Neural cell (in vitro differentiated cells): ENCODE results near the gene CFAP210. TPM values are rescaled to one million over a fixed set of nuclear protein-coding genes. Genes with fewer than 3 reads are reported as not detected.

ENCODE experiments used
- H2AFZ ChIP-seq: fragments of 200-600, 300-800 bp; sonication (generic), shearing (Covaris generic); 2 replicates; pipeline ENCODE4 v1.6.0; 2014; ENCODE audit warnings: low read depth, mild to moderate bottlenecking, antibody characterized with exemption, low read length, moderate library complexity
- H3F3A ChIP-seq: fragments of 200-600 bp; shearing (Covaris generic); 2 replicates; pipeline ENCODE4 v1.6.1; 2016; ENCODE audit warnings: mild to moderate bottlenecking, moderate library complexity, mixed read lengths, antibody characterized with exemption, low read length; ENCODE audit not compliant: insufficient read depth, poor library complexity, severe bottlenecking
- H3K27ac ChIP-seq: fragments of 200-600, 300-800 bp; sonication (generic), shearing (Covaris generic); 2 replicates; pipeline ENCODE4 v1.5.1; 2014; ENCODE audit warnings: mild to moderate bottlenecking, low read length, moderate library complexity
- H3K27me3 ChIP-seq: fragments of 300-800, 200-600 bp; sonication (generic), shearing (Covaris generic); 2 replicates; pipeline ENCODE4 v1.6.0; 2014; ENCODE audit warnings: mild to moderate bottlenecking, low read depth, low read length, moderate library complexity; ENCODE audit not compliant: insufficient read depth
- H3K36me3 ChIP-seq: fragments of 300-800, 200-600 bp; sonication (generic), shearing (Covaris generic); 2 replicates; pipeline ENCODE4 v1.5.1; 2014; ENCODE audit warnings: mild to moderate bottlenecking, antibody characterized with exemption, low read length, moderate library complexity; ENCODE audit not compliant: insufficient read depth
- H3K4me2 ChIP-seq: fragments of 300-800, 200-600 bp; sonication (generic), shearing (Covaris generic); 2 replicates; pipeline ENCODE4 v1.6.0; 2014; ENCODE audit warnings: mild to moderate bottlenecking, low read length
- H3K4me3 ChIP-seq: fragments of 300-800, 200-600 bp; sonication (generic), shearing (Covaris generic); 2 replicates; pipeline ENCODE4 v1.5.1; 2014; ENCODE audit warnings: mild to moderate bottlenecking, low read length, moderate library complexity
- H3K79me2 ChIP-seq: fragments of 200-600 bp; shearing (Covaris generic); replicated peaks from 2 replicates; pipeline ENCODE4 v1.6.0; 2014; ENCODE audit warnings: mild to moderate bottlenecking, low read length, moderate library complexity; ENCODE audit not compliant: insufficient read depth
- H3K9ac ChIP-seq: fragments of 300-800, 200-600 bp; sonication (generic), shearing (Covaris generic); 2 replicates; pipeline ENCODE4 v1.6.1; 2016; ENCODE audit warnings: mild to moderate bottlenecking, low read length, mixed read lengths
- H3K9me2 ChIP-seq: fragments of 200-600 bp; shearing (Covaris generic); 2 replicates; pipeline ENCODE4 v1.6.1; 2016; ENCODE audit warnings: mild to moderate bottlenecking, low read length, mixed read lengths; ENCODE audit not compliant: insufficient read depth
- H3K9me3 ChIP-seq: fragments of 200-600, 300-800 bp; sonication (generic), shearing (Covaris generic); 2 replicates; pipeline ENCODE4 v1.6.1; 2016; ENCODE audit warnings: mild to moderate bottlenecking, mixed run types, low read length, moderate library complexity, mixed read lengths
- H4K20me1 ChIP-seq: fragments of 200-600 bp; shearing (Covaris generic); 2 replicates; pipeline ENCODE4 v1.6.1; 2016; ENCODE audit warnings: mild to moderate bottlenecking, mixed run types; ENCODE audit not compliant: insufficient read depth
- EP300 ChIP-seq: fragments of 450-650 bp; conservative IDR thresholded peaks from 2 replicates; pipeline ENCODE4 v1.6.1; 2014; ENCODE audit warnings: antibody characterized with exemption, mild to moderate bottlenecking, moderate library complexity; ENCODE audit not compliant: poor library complexity, severe bottlenecking
- EZH2 ChIP-seq: fragments of 200-600, 300-800 bp; shearing (Covaris generic), sonication (generic); IDR thresholded peaks from 2 replicates; pipeline ENCODE4 v1.6.1; 2014; ENCODE audit warnings: antibody characterized with exemption, low read length, borderline replicate concordance, mild to moderate bottlenecking; ENCODE audit not compliant: insufficient read depth, poor library complexity, severe bottlenecking
- MXI1 ChIP-seq: fragments of 450-650 bp; conservative IDR thresholded peaks from 2 replicates; pipeline ENCODE4 v1.6.1; 2014; ENCODE audit warnings: antibody characterized with exemption, mild to moderate bottlenecking; ENCODE audit not compliant: poor library complexity, severe bottlenecking
- POLR2AphosphoS5 ChIP-seq: IDR thresholded peaks from 2 replicates; pipeline ENCODE4 v1.6.1; 2012
- RAD21 ChIP-seq: fragments of 450-650 bp; conservative IDR thresholded peaks from 2 replicates; pipeline ENCODE4 v1.6.1; 2014; ENCODE audit warnings: antibody characterized with exemption, mild to moderate bottlenecking, moderate library complexity
- SMC3 ChIP-seq: fragments of 450-650 bp; conservative IDR thresholded peaks from 2 replicates; pipeline ENCODE4 v1.6.1; 2014; ENCODE audit warnings: antibody characterized with exemption, mild to moderate bottlenecking, moderate library complexity; ENCODE audit not compliant: poor library complexity
- TAF1 ChIP-seq: IDR thresholded peaks from 2 replicates; pipeline ENCODE4 v1.6.1; 2012; ENCODE audit warnings: low read depth
- polyA plus RNA-seq: library from polyadenylated mRNA; depleted of rRNA; stranded (reverse); fragments of >200 nt; gene quantifications from 2 replicates; pipeline ENCODE4 v1.2.3, GENCODE V29; 2014
- TF ChIP-seq, protein P1 (sequence below): fragments of 450-650 bp; IDR thresholded peaks from 2 replicates; pipeline ENCODE4 v1.5.1; 2014; ENCODE audit warnings: antibody characterized with exemption, mild to moderate bottlenecking, moderate library complexity; ENCODE audit not compliant: poor library complexity, severe bottlenecking
- TF ChIP-seq, protein P2 (sequence below): IDR thresholded peaks from 2 replicates; pipeline ENCODE4 v1.6.1; 2012; ENCODE audit warnings: borderline replicate concordance

Gene CFAP210
- polyA plus RNA-seq, 1 donor from 2014 or later: 0.20 TPM

DNA sequence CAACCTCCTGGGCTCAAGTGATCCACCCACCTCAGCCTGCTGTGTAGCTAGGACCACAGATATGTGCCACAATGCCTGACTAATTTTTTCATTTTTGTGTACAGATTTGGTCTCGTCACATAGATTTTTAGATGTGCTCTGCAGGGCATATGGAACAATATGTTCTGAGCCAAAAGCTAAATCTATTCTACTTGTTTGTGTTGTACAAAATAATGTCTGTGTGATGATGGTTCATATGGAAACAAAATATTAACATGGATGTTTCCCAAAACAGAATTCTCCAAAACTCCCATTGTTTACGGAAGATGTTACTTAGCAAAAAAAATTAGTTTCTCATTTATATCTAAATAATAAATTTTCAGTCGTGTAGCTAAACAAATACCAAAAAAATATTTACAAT is 26.8 kb upstream of the CFAP210 start:
- Histone ChIP-seq H3K9me2 (no peaks in the 10 kb centered on the region), H3F3A (no peaks in the 10 kb centered on the region), H2AFZ (no peak overlapping the region), H3K4me2 (no peak overlapping the region), H3K79me2 (no peaks in the 10 kb centered on the region), H3K27me3 (no peaks in the 10 kb centered on the region), H3K9me3 (no peaks in the 10 kb centered on the region), H3K36me3 (no peaks in the 10 kb centered on the region), H4K20me1 (no peaks in the 10 kb centered on the region), H3K9ac (no peak overlapping the region), H3K4me3 (no peak overlapping the region), H3K27ac (no peak overlapping the region)
- TF ChIP-seq POLR2AphosphoS5 (no peak), TAF1 (no peak), SMC3 (no peak), EZH2 (no peak), RAD21 (no peak), MXI1 (no peak), EP300 (no peak)
- TF ChIP-seq, protein P1, sequence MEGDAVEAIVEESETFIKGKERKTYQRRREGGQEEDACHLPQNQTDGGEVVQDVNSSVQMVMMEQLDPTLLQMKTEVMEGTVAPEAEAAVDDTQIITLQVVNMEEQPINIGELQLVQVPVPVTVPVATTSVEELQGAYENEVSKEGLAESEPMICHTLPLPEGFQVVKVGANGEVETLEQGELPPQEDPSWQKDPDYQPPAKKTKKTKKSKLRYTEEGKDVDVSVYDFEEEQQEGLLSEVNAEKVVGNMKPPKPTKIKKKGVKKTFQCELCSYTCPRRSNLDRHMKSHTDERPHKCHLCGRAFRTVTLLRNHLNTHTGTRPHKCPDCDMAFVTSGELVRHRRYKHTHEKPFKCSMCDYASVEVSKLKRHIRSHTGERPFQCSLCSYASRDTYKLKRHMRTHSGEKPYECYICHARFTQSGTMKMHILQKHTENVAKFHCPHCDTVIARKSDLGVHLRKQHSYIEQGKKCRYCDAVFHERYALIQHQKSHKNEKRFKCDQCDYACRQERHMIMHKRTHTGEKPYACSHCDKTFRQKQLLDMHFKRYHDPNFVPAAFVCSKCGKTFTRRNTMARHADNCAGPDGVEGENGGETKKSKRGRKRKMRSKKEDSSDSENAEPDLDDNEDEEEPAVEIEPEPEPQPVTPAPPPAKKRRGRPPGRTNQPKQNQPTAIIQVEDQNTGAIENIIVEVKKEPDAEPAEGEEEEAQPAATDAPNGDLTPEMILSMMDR: no peak
- TF ChIP-seq, protein P2, sequence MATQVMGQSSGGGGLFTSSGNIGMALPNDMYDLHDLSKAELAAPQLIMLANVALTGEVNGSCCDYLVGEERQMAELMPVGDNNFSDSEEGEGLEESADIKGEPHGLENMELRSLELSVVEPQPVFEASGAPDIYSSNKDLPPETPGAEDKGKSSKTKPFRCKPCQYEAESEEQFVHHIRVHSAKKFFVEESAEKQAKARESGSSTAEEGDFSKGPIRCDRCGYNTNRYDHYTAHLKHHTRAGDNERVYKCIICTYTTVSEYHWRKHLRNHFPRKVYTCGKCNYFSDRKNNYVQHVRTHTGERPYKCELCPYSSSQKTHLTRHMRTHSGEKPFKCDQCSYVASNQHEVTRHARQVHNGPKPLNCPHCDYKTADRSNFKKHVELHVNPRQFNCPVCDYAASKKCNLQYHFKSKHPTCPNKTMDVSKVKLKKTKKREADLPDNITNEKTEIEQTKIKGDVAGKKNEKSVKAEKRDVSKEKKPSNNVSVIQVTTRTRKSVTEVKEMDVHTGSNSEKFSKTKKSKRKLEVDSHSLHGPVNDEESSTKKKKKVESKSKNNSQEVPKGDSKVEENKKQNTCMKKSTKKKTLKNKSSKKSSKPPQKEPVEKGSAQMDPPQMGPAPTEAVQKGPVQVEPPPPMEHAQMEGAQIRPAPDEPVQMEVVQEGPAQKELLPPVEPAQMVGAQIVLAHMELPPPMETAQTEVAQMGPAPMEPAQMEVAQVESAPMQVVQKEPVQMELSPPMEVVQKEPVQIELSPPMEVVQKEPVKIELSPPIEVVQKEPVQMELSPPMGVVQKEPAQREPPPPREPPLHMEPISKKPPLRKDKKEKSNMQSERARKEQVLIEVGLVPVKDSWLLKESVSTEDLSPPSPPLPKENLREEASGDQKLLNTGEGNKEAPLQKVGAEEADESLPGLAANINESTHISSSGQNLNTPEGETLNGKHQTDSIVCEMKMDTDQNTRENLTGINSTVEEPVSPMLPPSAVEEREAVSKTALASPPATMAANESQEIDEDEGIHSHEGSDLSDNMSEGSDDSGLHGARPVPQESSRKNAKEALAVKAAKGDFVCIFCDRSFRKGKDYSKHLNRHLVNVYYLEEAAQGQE: no peak

DNA sequence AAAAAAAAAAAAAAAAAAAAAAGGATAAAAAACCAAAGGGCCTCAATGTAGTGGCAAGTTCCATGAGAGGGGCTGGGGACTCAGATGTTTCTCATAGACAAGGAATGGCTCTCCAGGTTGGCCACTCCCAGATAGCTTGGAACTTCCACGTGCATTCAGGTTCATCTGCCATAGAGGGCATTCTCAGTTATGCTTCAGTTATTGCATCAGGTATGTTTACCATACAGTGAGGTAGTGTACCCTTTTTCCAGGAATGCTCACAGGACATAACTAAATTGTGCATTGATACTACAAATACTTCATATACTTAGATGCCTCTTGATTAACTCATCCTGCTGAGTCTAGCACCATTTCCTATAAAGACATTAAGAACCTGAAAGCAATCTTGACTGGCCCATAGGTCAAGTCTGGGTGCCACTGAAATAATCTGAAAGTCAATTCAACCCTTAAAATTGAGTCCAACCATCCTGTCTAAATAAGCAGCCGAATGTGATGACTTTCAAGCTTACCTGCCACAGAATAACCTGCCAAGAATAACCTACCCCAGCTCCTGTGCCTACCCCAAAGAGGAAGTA is 24.8 kb upstream of the CFAP210 start:
- Histone ChIP-seq H3K4me2 (no peak overlapping the region), H3K36me3 (no peaks in the 10 kb centered on the region), H2AFZ (no peak overlapping the region), H3K27ac (no peak overlapping the region), H3K79me2 (no peaks in the 10 kb centered on the region), H3F3A (no peaks in the 10 kb centered on the region), H3K9ac (no peak overlapping the region), H3K27me3 (no peaks in the 10 kb centered on the region), H3K9me2 (no peaks in the 10 kb centered on the region), H3K9me3 (no peaks in the 10 kb centered on the region), H4K20me1 (no peaks in the 10 kb centered on the region), H3K4me3 (no peak overlapping the region)
- TF ChIP-seq SMC3: no peak
- no peak for TF ChIP-seq POLR2AphosphoS5
- no peak for TF ChIP-seq RAD21
- TF ChIP-seq TAF1: no peak
- TF ChIP-seq, protein P1: no peak
- no peak for TF ChIP-seq EP300
- TF ChIP-seq, protein P2: no peak
- TF ChIP-seq EZH2: no peak
